Large intestine (tissue), 3 donors: ENCODE measurements around the gene ADGRV1. TPM values are rescaled to one million over a fixed set of nuclear protein-coding genes. Genes with fewer than 3 reads are reported as not detected.
A peak's percentile ranks its signal among the peaks of the same experiment; 100 is the strongest.

Experiments used
- DNase-seq, 2 donors: peaks; one replicate each; pipeline versions ENCODE4 v3.0.0 to v3.0.0-alpha.2; 2013
- H3K27ac ChIP-seq: one replicate; pipeline ENCODE4 v1.5.1; 2013; ENCODE audit warnings: low read length
- H3K27me3 ChIP-seq: 2 replicates; pipeline ENCODE4 v1.6.1; 2013; ENCODE audit warnings: low read length; ENCODE audit not compliant: control insufficient read depth, insufficient read depth
- H3K36me3 ChIP-seq: 2 replicates; pipeline ENCODE4 v1.6.1; 2013; ENCODE audit warnings: low read length; ENCODE audit not compliant: control insufficient read depth, insufficient read depth
- H3K4me1 ChIP-seq: one replicate; pipeline ENCODE4 v1.6.1; 2013; ENCODE audit warnings: low read length; ENCODE audit not compliant: control insufficient read depth, insufficient read depth
- H3K4me3 ChIP-seq: one replicate; pipeline ENCODE4 v1.5.1; 2013; ENCODE audit warnings: low read length
- H3K9me3 ChIP-seq: one replicate; pipeline ENCODE4 v1.6.1; 2013; ENCODE audit warnings: mild to moderate bottlenecking, low read depth, low read length, moderate library complexity; ENCODE audit not compliant: control insufficient read depth
- WGBS: methylation state at CpG from one replicate; pipeline ENCODE4 v1.1.5; 2013; ENCODE audit warnings: low lambda C conversion rate; ENCODE audit not compliant: insufficient coverage; 5-methylcytosine and 5-hydroxymethylcytosine counted together
- polyA plus RNA-seq: library from polyadenylated mRNA; unstranded; fragments of 120-200 nt; gene quantifications from one replicate; pipeline ENCODE4 v1.2.1, GENCODE V29; 2013

The ADGRV1 gene
- polyA plus RNA-seq, 1 donor = 3.0 TPM

- WGBS = no CpG with 5 or more reads among the region's 1 CpG
- no peaks in the 10 kb centered on the region for H3K27me3 ChIP-seq
- H3K4me3 ChIP-seq = no peak overlapping the region
- H3K27ac ChIP-seq = no peak overlapping the region
- no peaks in the 10 kb centered on the region for H3K4me1 ChIP-seq
- DNase-seq = no peak
- no peaks in the 10 kb centered on the region for H3K9me3 ChIP-seq
- H3K36me3 ChIP-seq = no peaks in the 10 kb centered on the region
These were observed 149.1 kb downstream of the ADGRV1 start for GRCh38 chr5:90707698-90708097.

GRCh38 chr5:90709323-90710155 lies 150.9 kb downstream of the ADGRV1 start:
- WGBS = no CpG with 5 or more reads among the region's 1 CpG
- Histone ChIP-seq H3K36me3 (no peaks in the 10 kb centered on the region), H3K4me3 (no peak overlapping the region), H3K27ac (no peak overlapping the region), H3K4me1 (no peaks in the 10 kb centered on the region), H3K9me3 (no peaks in the 10 kb centered on the region), H3K27me3 (no peaks in the 10 kb centered on the region)
- peak; percentile 11 to 16 for DNase-seq

GRCh38 chr5:90718387-90718786 lies 159.8 kb downstream of the ADGRV1 start:
- H3K27ac ChIP-seq = no peak overlapping the region
- H3K9me3 ChIP-seq = no peaks in the 10 kb centered on the region
- H3K27me3 ChIP-seq = no peaks in the 10 kb centered on the region
- DNase-seq = no peak
- no peak overlapping the region for H3K4me3 ChIP-seq
- no peaks in the 10 kb centered on the region for H3K4me1 ChIP-seq
- H3K36me3 ChIP-seq = no peaks in the 10 kb centered on the region

GRCh38 chr5:90739567-90739966 lies 181.0 kb downstream of the ADGRV1 start:
- WGBS = no CpG with 5 or more reads among the region's 1 CpG
- Histone ChIP-seq H3K36me3 (no peaks in the 10 kb centered on the region), H3K4me1 (no peaks in the 10 kb centered on the region), H3K9me3 (no peaks in the 10 kb centered on the region), H3K27ac (no peak overlapping the region), H3K4me3 (no peak overlapping the region), H3K27me3 (no peaks in the 10 kb centered on the region)
- no peak for DNase-seq

- no CpG with 5 or more reads among the region's 4 CpGs for WGBS
- no peak overlapping the region for H3K27ac ChIP-seq
These were observed 181.7 kb downstream of the ADGRV1 start for GRCh38 chr5:90740244-90740799.

GRCh38 chr5:90741022-90741564 lies 182.5 kb downstream of the ADGRV1 start:
- Histone ChIP-seq H3K4me3 (no peak overlapping the region), H3K9me3 (no peaks in the 10 kb centered on the region), H3K4me1 (no peaks in the 10 kb centered on the region), H3K27me3 (no peaks in the 10 kb centered on the region), H3K27ac (no peak overlapping the region), H3K36me3 (no peaks in the 10 kb centered on the region)
- WGBS = no CpG with 5 or more reads among the region's 2 CpGs
- DNase-seq = no peak

More at GRCh38 chr5:90740244-90740799, 181.7 kb downstream of the ADGRV1 start:
- Histone ChIP-seq H3K27me3 (no peaks in the 10 kb centered on the region), H3K36me3 (no peaks in the 10 kb centered on the region), H3K9me3 (no peaks in the 10 kb centered on the region), H3K4me3 (no peak overlapping the region), H3K4me1 (no peaks in the 10 kb centered on the region)
- no peak for DNase-seq

GRCh38 chr5:90746119-90746518 lies 187.5 kb downstream of the ADGRV1 start:
- no peak for DNase-seq
- WGBS = no CpG with 5 or more reads among the region's 1 CpG
- H3K27me3 ChIP-seq = no peaks in the 10 kb centered on the region
- H3K9me3 ChIP-seq = no peaks in the 10 kb centered on the region
- H3K4me1 ChIP-seq = no peaks in the 10 kb centered on the region
- no peak overlapping the region for H3K4me3 ChIP-seq
- no peaks in the 10 kb centered on the region for H3K36me3 ChIP-seq
- no peak overlapping the region for H3K27ac ChIP-seq

- H3K9me3 ChIP-seq = no peaks in the 10 kb centered on the region
- H3K4me1 ChIP-seq = no peaks in the 10 kb centered on the region
- no peak for DNase-seq
- no peaks in the 10 kb centered on the region for H3K36me3 ChIP-seq
- WGBS = no CpG with 5 or more reads among the region's 3 CpGs
- no peak overlapping the region for H3K4me3 ChIP-seq
- H3K27ac ChIP-seq = no peak overlapping the region
- no peaks in the 10 kb centered on the region for H3K27me3 ChIP-seq
These were observed 188.6 kb downstream of the ADGRV1 start for GRCh38 chr5:90747175-90747574.

- no CpG with 5 or more reads among the region's 2 CpGs for WGBS
- no peaks in the 10 kb centered on the region for H3K9me3 ChIP-seq
- no peaks in the 10 kb centered on the region for H3K27me3 ChIP-seq
- no peak overlapping the region for H3K4me3 ChIP-seq
- no peak overlapping the region for H3K27ac ChIP-seq
- no peaks in the 10 kb centered on the region for H3K36me3 ChIP-seq
- H3K4me1 ChIP-seq = no peaks in the 10 kb centered on the region
- no peak for DNase-seq
These were observed 189.1 kb downstream of the ADGRV1 start for GRCh38 chr5:90747693-90748092.

- DNase-seq = no peak
- WGBS = no CpG with 5 or more reads among the region's 2 CpGs
- H3K36me3 ChIP-seq = no peaks in the 10 kb centered on the region
- no peaks in the 10 kb centered on the region for H3K4me1 ChIP-seq
- no peak overlapping the region for H3K4me3 ChIP-seq
- H3K27ac ChIP-seq = no peak overlapping the region
- no peaks in the 10 kb centered on the region for H3K27me3 ChIP-seq
- H3K9me3 ChIP-seq = no peaks in the 10 kb centered on the region
These were observed 200.5 kb downstream of the ADGRV1 start for GRCh38 chr5:90759119-90759518.
